Mesenchymal stem cell (in vitro differentiated cells and primary cell): ENCODE results near the gene CD7.
A peak's percentile ranks its signal among the peaks of the same experiment; 100 is the strongest.
"Not testable (repeated sequence)": the region's sequence is repeated elsewhere in the genome, so short reads cannot be mapped to it uniquely, and the experiment has no call there.

ENCODE experiments used
- DNase-seq: peaks from one replicate; pipeline ENCODE4 v3.0.0-alpha.2; 2013
- H2AFZ ChIP-seq: one replicate; pipeline ENCODE4 v1.6.1; 2013; ENCODE audit warnings: low read depth, mild to moderate bottlenecking, control low read depth, inconsistent platforms, low read length, moderate library complexity
- H2AK5ac ChIP-seq: 2 replicates; pipeline ENCODE4 v1.6.1; 2013; ENCODE audit warnings: low read length, moderate library complexity, mild to moderate bottlenecking, inconsistent platforms; ENCODE audit not compliant: severe bottlenecking
- H2BK120ac ChIP-seq: one replicate; pipeline ENCODE4 v1.6.1; 2013; ENCODE audit warnings: low read depth, mild to moderate bottlenecking, inconsistent platforms, low read length, moderate library complexity
- H2BK12ac ChIP-seq, 2 experiments: one replicate each; pipeline ENCODE4 v1.6.1; 2013; ENCODE audit warnings: inconsistent platforms in 2 of 2, low read length in 2 of 2, mild to moderate bottlenecking in 2 of 2, moderate library complexity in 2 of 2, control low read depth in 1 of 2
- H2BK15ac ChIP-seq: one replicate; pipeline ENCODE4 v1.6.1; 2013; ENCODE audit warnings: mild to moderate bottlenecking, low read depth, inconsistent platforms; ENCODE audit not compliant: poor library complexity, severe bottlenecking
- H2BK5ac ChIP-seq: 2 replicates; pipeline ENCODE4 v1.6.1; 2013; ENCODE audit warnings: low read depth, mild to moderate bottlenecking, low read length, control low read depth, inconsistent platforms; ENCODE audit not compliant: poor library complexity, severe bottlenecking
- H3K14ac ChIP-seq, 2 experiments: one replicate each; pipeline ENCODE4 v1.6.1; 2013; ENCODE audit warnings: inconsistent platforms in 2 of 2, low read length in 2 of 2, control low read depth in 1 of 2, mild to moderate bottlenecking in 1 of 2, moderate library complexity in 1 of 2
- H3K18ac ChIP-seq, 2 experiments: one replicate each; pipeline ENCODE4 v1.6.1; 2013; ENCODE audit warnings: inconsistent platforms in 2 of 2, low read length in 2 of 2, control low read depth in 1 of 2, low read depth in 1 of 2, mild to moderate bottlenecking in 1 of 2
- H3K23ac ChIP-seq, 2 experiments: one replicate each; pipeline ENCODE4 v1.6.1; 2013; ENCODE audit warnings: inconsistent platforms in 2 of 2, low read length in 2 of 2, mild to moderate bottlenecking in 2 of 2, moderate library complexity in 2 of 2, control low read depth in 1 of 2
- H3K27ac ChIP-seq: 2 replicates; pipeline ENCODE4 v1.5.1; 2013; ENCODE audit warnings: mild to moderate bottlenecking, moderate library complexity, low read length, control low read depth, inconsistent platforms; ENCODE audit not compliant: poor library complexity, severe bottlenecking
- H3K27me3 ChIP-seq, 2 experiments: 2 replicates each; pipeline versions ENCODE4 v1.6.1 to v1.7.0; 2013; ENCODE audit warnings: low read length in 2 of 2, mild to moderate bottlenecking in 2 of 2, moderate library complexity in 2 of 2, control low read depth in 1 of 2, inconsistent platforms in 1 of 2; ENCODE audit not compliant: control insufficient read depth in 1 of 2, insufficient read depth in 1 of 2
- H3K36me3 ChIP-seq, 2 experiments: 2 replicates each; pipeline versions ENCODE4 v1.6.1 to v1.7.0; 2013; ENCODE audit warnings: low read length in 2 of 2, control low read depth in 1 of 2, inconsistent platforms in 1 of 2, low read depth in 1 of 2, mild to moderate bottlenecking in 1 of 2; ENCODE audit not compliant: insufficient read depth in 2 of 2, control insufficient read depth in 1 of 2
- H3K4ac ChIP-seq, 2 experiments: one replicate each; pipeline ENCODE4 v1.6.1; 2013; ENCODE audit warnings: inconsistent platforms in 2 of 2, low read length in 2 of 2, mild to moderate bottlenecking in 2 of 2, moderate library complexity in 2 of 2, control low read depth in 1 of 2, low read depth in 1 of 2
- H3K4me1 ChIP-seq: 2 replicates; pipeline ENCODE4 v1.6.1; 2013; ENCODE audit warnings: low read depth, low read length, control low read depth; ENCODE audit not compliant: control insufficient read depth, insufficient read depth
- H3K4me2 ChIP-seq: 2 replicates; pipeline ENCODE4 v1.6.1; 2013; ENCODE audit warnings: low read length, mild to moderate bottlenecking, inconsistent platforms; ENCODE audit not compliant: poor library complexity, severe bottlenecking
- H3K4me3 ChIP-seq, 2 experiments: 2 replicates each; pipeline versions ENCODE4 v1.5.1 to v1.7.0; 2013; ENCODE audit warnings: low read length in 2 of 2, mild to moderate bottlenecking in 2 of 2, control low read depth in 1 of 2, low read depth in 1 of 2; ENCODE audit not compliant: insufficient read depth in 1 of 2
- H3K79me1 ChIP-seq: replicated peaks from 2 replicates; pipeline ENCODE4 v1.6.1; 2013; ENCODE audit warnings: mild to moderate bottlenecking, control low read depth, low read length, inconsistent platforms; ENCODE audit not compliant: poor library complexity, severe bottlenecking
- H3K9ac ChIP-seq: 2 replicates; pipeline ENCODE4 v1.7.0; 2013; ENCODE audit warnings: mild to moderate bottlenecking, low read length, moderate library complexity
- H3K9me3 ChIP-seq: 2 replicates; pipeline ENCODE4 v1.7.0; 2013; ENCODE audit warnings: mild to moderate bottlenecking, low read length; ENCODE audit not compliant: control insufficient read depth
- H4K8ac ChIP-seq: one replicate; pipeline ENCODE4 v1.6.1; 2013; ENCODE audit warnings: inconsistent platforms, mild to moderate bottlenecking, low read length, moderate library complexity
- H4K91ac ChIP-seq: one replicate; pipeline ENCODE4 v1.6.1; 2013; ENCODE audit warnings: mild to moderate bottlenecking, low read length, inconsistent platforms
- WGBS: methylation state at CpG from one replicate; pipeline ENCODE4 v1.1.7; 2013; ENCODE audit warnings: mixed read lengths; 5-methylcytosine and 5-hydroxymethylcytosine counted together

Gene CD7

GRCh38 chr17:82348434-82348833 is 31.0 kb upstream of the CD7 start:
- no peak overlapping the region for H4K91ac ChIP-seq
- no peak overlapping the region for H3K18ac ChIP-seq
- peaks cover 9 to 12% of the 10 kb centered on the region in 2 experiments for H3K27me3 ChIP-seq
- H3K4ac ChIP-seq, result no peak overlapping the region
- no peaks in the 10 kb centered on the region for H3K9me3 ChIP-seq
- no peak overlapping the region for H3K4me2 ChIP-seq
- H3K79me1 ChIP-seq, result no peaks in the 10 kb centered on the region
- no peak overlapping the region for H4K8ac ChIP-seq
- no peak for DNase-seq
- H3K9ac ChIP-seq, result peak overlapping the region; percentile 62
- peak overlapping the region; percentile 12 for H2BK15ac ChIP-seq
- H3K36me3 ChIP-seq, result no peaks in the 10 kb centered on the region
- no peak overlapping the region for H2AK5ac ChIP-seq
- H2BK12ac ChIP-seq, result no peak overlapping the region
- no peak overlapping the region for H3K27ac ChIP-seq
- no peak overlapping the region for H3K14ac ChIP-seq
- H3K4me1 ChIP-seq, result peaks cover 18% of the 10 kb centered on the region
- no peak overlapping the region for H3K23ac ChIP-seq
- H2AFZ ChIP-seq, result no peak overlapping the region
- H2BK5ac ChIP-seq, result no peak overlapping the region
- H2BK120ac ChIP-seq, result no peak overlapping the region
- H3K4me3 ChIP-seq, result no peak overlapping the region
- 83% methylated on average over 8 of the region's 9 CpGs for WGBS

GRCh38 chr17:82347994-82348393 is 30.6 kb upstream of the CD7 start:
- not testable (repeated sequence) for DNase-seq, H3K4me3 ChIP-seq, H2AFZ ChIP-seq, H3K14ac ChIP-seq, H4K91ac ChIP-seq, H3K36me3 ChIP-seq, H2BK15ac ChIP-seq, H2BK12ac ChIP-seq, H3K23ac ChIP-seq, H3K79me1 ChIP-seq, H3K27ac ChIP-seq, H3K9me3 ChIP-seq, H2BK5ac ChIP-seq, H3K9ac ChIP-seq, H4K8ac ChIP-seq, H3K18ac ChIP-seq, H2AK5ac ChIP-seq, H2BK120ac ChIP-seq, H3K4ac ChIP-seq, H3K4me2 ChIP-seq
- Histone ChIP-seq H3K27me3 (peaks cover 9 to 16% of the 10 kb centered on the region in 2 experiments), H3K4me1 (peaks cover 18% of the 10 kb centered on the region)
- 89% methylated on average over 11 of the region's 11 CpGs for WGBS

- no peak overlapping the region for H3K4me3 ChIP-seq
- H3K23ac ChIP-seq, result no peak overlapping the region
- H4K8ac ChIP-seq, result no peak overlapping the region
- no peak overlapping the region for H2BK120ac ChIP-seq
- no peak overlapping the region for H3K18ac ChIP-seq
- no peak overlapping the region for H2BK15ac ChIP-seq
- H3K4ac ChIP-seq, result no peak overlapping the region
- no peak overlapping the region for H2AFZ ChIP-seq
- no peak overlapping the region for H3K14ac ChIP-seq
- no peak overlapping the region for H3K4me2 ChIP-seq
- H2BK12ac ChIP-seq, result no peak overlapping the region
- WGBS, result 85% methylated on average over 28 of the region's 28 CpGs
- DNase-seq, result no peak
- no peak overlapping the region for H2AK5ac ChIP-seq
- peaks cover 9 to 22% of the 10 kb centered on the region in 2 experiments for H3K27me3 ChIP-seq
- no peaks in the 10 kb centered on the region for H3K79me1 ChIP-seq
- no peak overlapping the region for H4K91ac ChIP-seq
- no peak overlapping the region for H3K27ac ChIP-seq
- H2BK5ac ChIP-seq, result no peak overlapping the region
- H3K9ac ChIP-seq, result no peak overlapping the region
- H3K36me3 ChIP-seq, result no peaks in the 10 kb centered on the region
- no peaks in the 10 kb centered on the region for H3K9me3 ChIP-seq
- peaks cover 14% of the 10 kb centered on the region for H3K4me1 ChIP-seq
These were observed 29.2 kb upstream of the CD7 start for GRCh38 chr17:82346342-82347300.

- Histone ChIP-seq H3K9me3 (no peaks in the 10 kb centered on the region), H2BK12ac (no peak overlapping the region), H3K18ac (no peak overlapping the region), H2AK5ac (no peak overlapping the region), H3K27ac (no peak overlapping the region), H3K14ac (peak overlapping the region in 1 of 2 experiments; percentile 4), H2BK15ac (no peak overlapping the region), H3K79me1 (no peaks in the 10 kb centered on the region), H3K23ac (no peak overlapping the region), H3K4me2 (no peak overlapping the region), H2AFZ (no peak overlapping the region), H3K36me3 (no peaks in the 10 kb centered on the region), H3K27me3 (peaks cover 9 to 17% of the 10 kb centered on the region in 2 experiments), H4K91ac (no peak overlapping the region), H3K4me3 (no peak overlapping the region), H3K4ac (no peak overlapping the region), H2BK5ac (no peak overlapping the region), H3K4me1 (peaks cover 2% of the 10 kb centered on the region), H3K9ac (no peak overlapping the region), H4K8ac (no peak overlapping the region), H2BK120ac (no peak overlapping the region)
- DNase-seq, result no peak
- 82% methylated on average over 39 of the region's 42 CpGs for WGBS
These were observed 28.0 kb upstream of the CD7 start for GRCh38 chr17:82345151-82345976.
